OCI-LY1 (cell line): ENCODE results near the gene MCUR1.

Source experiments
- EZH2 ChIP-seq: fragments of 200-600 bp; sonication (generic), shearing (Covaris generic); IDR thresholded peaks from 2 replicates; pipeline ENCODE4 v1.8.0; 2017; ENCODE audit warnings: borderline replicate concordance, mixed run types, mild to moderate bottlenecking, antibody characterized with exemption, low read length, moderate library complexity, mixed read lengths
- TF ChIP-seq, protein P1 (sequence below): fragments of 200-600 bp; sonication (generic), shearing (Covaris generic); IDR thresholded peaks from 2 replicates; pipeline ENCODE4 v1.5.1; 2017; ENCODE audit warnings: mild to moderate bottlenecking, antibody characterized with exemption, low read length, moderate library complexity, mixed read lengths

DNA sequence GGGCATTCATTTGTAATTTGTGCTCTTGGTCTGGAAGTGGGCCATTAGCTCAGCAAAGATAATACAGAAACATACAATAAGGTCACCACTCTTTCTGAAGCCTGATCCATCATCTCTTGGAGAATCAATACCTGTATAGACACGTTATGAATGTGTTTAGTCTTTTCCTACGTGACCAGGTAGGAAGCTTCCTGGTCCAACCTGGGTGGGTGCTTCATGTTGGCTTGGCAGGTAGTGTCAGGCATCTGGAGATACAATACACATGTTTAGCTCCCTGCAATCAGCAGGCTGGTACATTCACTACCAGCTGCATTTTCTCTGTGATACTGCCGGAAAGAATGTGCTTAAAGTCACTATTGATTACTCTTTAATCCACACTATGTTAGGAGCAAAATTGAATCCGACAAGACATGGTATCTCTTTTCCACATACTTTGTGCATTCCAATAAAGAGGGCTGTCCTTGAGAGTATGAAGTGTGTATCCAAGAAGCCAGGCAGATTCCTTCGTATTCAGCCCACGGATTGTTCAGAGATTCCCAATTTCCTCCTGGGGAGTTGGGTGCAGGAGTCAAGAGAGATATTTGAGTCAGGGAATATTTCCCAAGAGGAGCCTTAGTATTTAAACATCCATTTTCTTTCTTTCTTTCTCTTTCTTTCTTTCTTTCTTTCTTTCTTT is 52.9 kb downstream of the MCUR1 start:
- TF ChIP-seq, protein P1, sequence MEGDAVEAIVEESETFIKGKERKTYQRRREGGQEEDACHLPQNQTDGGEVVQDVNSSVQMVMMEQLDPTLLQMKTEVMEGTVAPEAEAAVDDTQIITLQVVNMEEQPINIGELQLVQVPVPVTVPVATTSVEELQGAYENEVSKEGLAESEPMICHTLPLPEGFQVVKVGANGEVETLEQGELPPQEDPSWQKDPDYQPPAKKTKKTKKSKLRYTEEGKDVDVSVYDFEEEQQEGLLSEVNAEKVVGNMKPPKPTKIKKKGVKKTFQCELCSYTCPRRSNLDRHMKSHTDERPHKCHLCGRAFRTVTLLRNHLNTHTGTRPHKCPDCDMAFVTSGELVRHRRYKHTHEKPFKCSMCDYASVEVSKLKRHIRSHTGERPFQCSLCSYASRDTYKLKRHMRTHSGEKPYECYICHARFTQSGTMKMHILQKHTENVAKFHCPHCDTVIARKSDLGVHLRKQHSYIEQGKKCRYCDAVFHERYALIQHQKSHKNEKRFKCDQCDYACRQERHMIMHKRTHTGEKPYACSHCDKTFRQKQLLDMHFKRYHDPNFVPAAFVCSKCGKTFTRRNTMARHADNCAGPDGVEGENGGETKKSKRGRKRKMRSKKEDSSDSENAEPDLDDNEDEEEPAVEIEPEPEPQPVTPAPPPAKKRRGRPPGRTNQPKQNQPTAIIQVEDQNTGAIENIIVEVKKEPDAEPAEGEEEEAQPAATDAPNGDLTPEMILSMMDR = no peak
- no peak for TF ChIP-seq EZH2
